Measurements from ENCODE around the gene IPCEF1. TPM values are rescaled to one million over a fixed set of nuclear protein-coding genes. Genes with fewer than 3 reads are reported as not detected.

Gene IPCEF1
- total RNA-seq, 1 donor: 0.36 TPM

DNA sequence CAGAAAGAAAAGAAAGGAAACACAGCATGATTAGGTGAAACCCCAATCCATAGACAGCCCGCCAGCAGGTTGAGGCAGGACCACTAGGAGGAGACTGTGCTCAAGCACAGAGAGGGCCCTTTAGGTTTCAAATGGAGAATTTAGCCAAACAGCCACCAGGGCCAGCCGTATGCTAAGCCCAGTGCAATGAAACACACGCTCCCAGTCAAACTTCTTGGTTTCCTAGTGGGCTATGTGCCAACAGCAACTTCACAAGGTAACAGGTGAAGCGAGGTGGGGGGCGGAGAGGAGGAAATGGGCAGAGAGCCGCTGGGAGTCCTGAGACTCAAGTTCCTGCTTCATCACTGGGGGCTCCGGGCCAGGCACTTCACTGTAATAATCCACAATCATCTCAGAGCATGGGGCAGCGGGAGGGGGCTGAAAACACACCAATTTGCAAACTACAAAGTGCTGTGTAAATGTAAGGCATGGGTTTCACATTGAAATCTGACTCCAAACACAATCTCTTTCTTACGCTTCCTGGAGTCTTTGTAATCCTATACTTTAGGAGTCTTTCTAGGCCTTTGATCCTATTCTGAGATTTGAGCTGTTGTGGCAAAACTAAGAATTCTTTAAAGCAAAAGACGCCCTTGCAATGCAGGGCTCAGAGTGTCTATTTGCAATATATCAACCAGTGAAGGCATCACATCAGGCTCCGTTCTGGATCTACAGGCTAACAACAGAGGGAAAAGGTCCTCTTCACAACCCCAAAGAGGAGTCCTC lies 200.3 kb downstream of the IPCEF1 start:
- Histone ChIP-seq H3K4me2 (ENCODE audit: insufficient read depth, low read length) (no peak overlapping the region), H3K27me3 (ENCODE audit: insufficient read depth, low read length) (no peaks in the 10 kb centered on the region), H4K20me1 (ENCODE audit: insufficient read depth, low read length) (no peaks in the 10 kb centered on the region), H3K27ac (ENCODE audit: low read depth, low read length) (no peak overlapping the region), H3K79me2 (ENCODE audit: insufficient read depth, low read length) (no peaks in the 10 kb centered on the region), H3K9me3 (ENCODE audit: low read depth, low read length) (no peaks in the 10 kb centered on the region), H3K4me3 (ENCODE audit: insufficient read depth, low read length) (no peak overlapping the region), H3K36me3 (ENCODE audit: insufficient read depth, low read length) (no peaks in the 10 kb centered on the region), H2AFZ (ENCODE audit: low read length) (peak overlapping the region; percentile 66), H3K4me1 (ENCODE audit: insufficient read depth, low read length) (no peaks in the 10 kb centered on the region)
- peak; percentile 74 for DNase-seq (ENCODE audit: insufficient read length, low spot score, missing footprints)
- TF ChIP-seq, protein P1, sequence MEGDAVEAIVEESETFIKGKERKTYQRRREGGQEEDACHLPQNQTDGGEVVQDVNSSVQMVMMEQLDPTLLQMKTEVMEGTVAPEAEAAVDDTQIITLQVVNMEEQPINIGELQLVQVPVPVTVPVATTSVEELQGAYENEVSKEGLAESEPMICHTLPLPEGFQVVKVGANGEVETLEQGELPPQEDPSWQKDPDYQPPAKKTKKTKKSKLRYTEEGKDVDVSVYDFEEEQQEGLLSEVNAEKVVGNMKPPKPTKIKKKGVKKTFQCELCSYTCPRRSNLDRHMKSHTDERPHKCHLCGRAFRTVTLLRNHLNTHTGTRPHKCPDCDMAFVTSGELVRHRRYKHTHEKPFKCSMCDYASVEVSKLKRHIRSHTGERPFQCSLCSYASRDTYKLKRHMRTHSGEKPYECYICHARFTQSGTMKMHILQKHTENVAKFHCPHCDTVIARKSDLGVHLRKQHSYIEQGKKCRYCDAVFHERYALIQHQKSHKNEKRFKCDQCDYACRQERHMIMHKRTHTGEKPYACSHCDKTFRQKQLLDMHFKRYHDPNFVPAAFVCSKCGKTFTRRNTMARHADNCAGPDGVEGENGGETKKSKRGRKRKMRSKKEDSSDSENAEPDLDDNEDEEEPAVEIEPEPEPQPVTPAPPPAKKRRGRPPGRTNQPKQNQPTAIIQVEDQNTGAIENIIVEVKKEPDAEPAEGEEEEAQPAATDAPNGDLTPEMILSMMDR (IDR thresholded peaks at IDR 0.05; ENCODE audit: extremely low read depth, low read depth, low read length): peak; percentile 84

DNA sequence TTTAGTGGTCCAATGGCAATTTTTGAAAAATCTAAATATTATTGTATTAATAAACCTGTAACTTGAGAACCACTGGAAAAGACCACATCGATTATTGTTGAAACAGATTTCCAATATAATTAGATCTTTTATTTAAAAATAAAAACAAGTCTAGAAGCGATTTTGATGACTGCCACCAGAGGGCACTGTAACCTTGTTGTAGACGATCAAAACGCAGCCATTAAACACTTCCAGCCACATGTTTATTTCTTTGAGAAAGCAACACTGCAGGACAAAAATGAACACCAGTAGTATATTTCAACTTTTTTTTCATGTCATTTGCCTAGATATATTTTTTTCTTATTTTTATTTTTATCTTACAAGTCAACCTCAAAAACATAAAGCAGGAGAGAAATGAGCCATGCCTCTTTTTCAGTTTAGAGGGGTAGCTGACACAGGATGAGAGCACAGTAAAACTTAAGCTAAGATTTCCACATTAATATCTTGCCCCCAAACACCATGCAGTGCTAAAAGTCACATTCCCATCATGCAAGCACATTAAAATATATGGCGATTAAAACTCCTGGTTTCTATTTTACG lies 202.1 kb downstream of the IPCEF1 start:
- Histone ChIP-seq H3K4me3 (ENCODE audit: insufficient read depth, low read length) (no peak overlapping the region), H4K20me1 (ENCODE audit: insufficient read depth, low read length) (no peaks in the 10 kb centered on the region), H3K9me3 (ENCODE audit: low read depth, low read length) (no peaks in the 10 kb centered on the region), H3K27ac (ENCODE audit: low read depth, low read length) (no peak overlapping the region), H3K4me2 (ENCODE audit: insufficient read depth, low read length) (peak overlapping the region; percentile 23), H3K4me1 (ENCODE audit: insufficient read depth, low read length) (no peaks in the 10 kb centered on the region), H3K27me3 (ENCODE audit: insufficient read depth, low read length) (no peaks in the 10 kb centered on the region), H3K79me2 (ENCODE audit: insufficient read depth, low read length) (no peaks in the 10 kb centered on the region), H3K36me3 (ENCODE audit: insufficient read depth, low read length) (no peaks in the 10 kb centered on the region), H2AFZ (ENCODE audit: low read length) (no peak overlapping the region)
- TF ChIP-seq, protein P1 (IDR thresholded peaks at IDR 0.05; ENCODE audit: extremely low read depth, low read depth, low read length): peak; percentile 72
- DNase-seq (ENCODE audit: insufficient read length, low spot score, missing footprints): peak; percentile 47

DNA sequence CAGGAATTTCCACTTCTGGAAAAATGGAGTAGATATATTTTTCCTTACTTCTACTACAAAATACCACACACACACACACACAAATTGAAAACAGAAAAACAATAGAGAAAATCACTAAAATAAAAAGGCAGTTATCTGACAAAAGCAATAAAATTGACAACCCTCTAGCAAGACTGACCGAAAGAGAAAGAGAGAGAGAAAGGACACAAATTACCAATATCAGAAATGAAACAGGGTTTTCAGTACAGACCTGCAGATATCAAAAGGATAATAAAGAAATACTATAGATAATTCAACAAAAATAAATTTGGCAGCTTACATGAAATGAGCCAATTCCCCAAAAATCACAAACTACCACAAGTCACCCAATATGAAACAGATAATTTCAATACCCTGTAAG lies 212.8 kb downstream of the IPCEF1 start:
- no peak overlapping the region for H3K4me3 ChIP-seq (ENCODE audit: insufficient read depth, low read length)
- H2AFZ ChIP-seq (ENCODE audit: low read length): no peak overlapping the region
- DNase-seq (ENCODE audit: insufficient read length, low spot score, missing footprints): no peak
- no peaks in the 10 kb centered on the region for H3K9me3 ChIP-seq (ENCODE audit: low read depth, low read length)
- TF ChIP-seq, protein P1 (IDR thresholded peaks at IDR 0.05; ENCODE audit: extremely low read depth, low read depth, low read length): no peak
- H4K20me1 ChIP-seq (ENCODE audit: insufficient read depth, low read length): no peaks in the 10 kb centered on the region
- no peaks in the 10 kb centered on the region for H3K36me3 ChIP-seq (ENCODE audit: insufficient read depth, low read length)
- H3K4me1 ChIP-seq (ENCODE audit: insufficient read depth, low read length): no peaks in the 10 kb centered on the region
- no peaks in the 10 kb centered on the region for H3K27me3 ChIP-seq (ENCODE audit: insufficient read depth, low read length)
- H3K4me2 ChIP-seq (ENCODE audit: insufficient read depth, low read length): no peak overlapping the region
- H3K79me2 ChIP-seq (ENCODE audit: insufficient read depth, low read length): no peaks in the 10 kb centered on the region
- H3K27ac ChIP-seq (ENCODE audit: low read depth, low read length): no peak overlapping the region

DNA sequence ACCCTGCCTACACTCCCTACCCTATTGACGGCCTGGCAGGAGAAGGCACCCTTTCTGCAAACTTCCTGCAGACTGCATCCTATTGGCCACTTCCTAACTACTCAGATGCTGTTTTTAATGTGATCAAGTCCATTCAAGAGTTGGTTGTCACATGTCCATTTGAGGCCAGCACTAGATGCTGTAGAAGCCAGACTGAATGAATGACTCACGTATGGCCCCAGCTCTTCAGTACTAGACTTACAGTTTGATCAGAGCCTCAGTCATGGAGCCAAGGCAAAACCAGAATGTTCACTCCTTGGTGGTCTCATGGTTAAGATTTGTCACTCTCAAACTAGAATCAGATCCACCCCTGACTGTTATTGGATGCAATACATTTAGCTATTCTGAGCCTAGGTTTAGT lies 215.9 kb downstream of the IPCEF1 start:
- Histone ChIP-seq H3K27me3 (ENCODE audit: insufficient read depth, low read length) (no peaks in the 10 kb centered on the region), H4K20me1 (ENCODE audit: insufficient read depth, low read length) (no peaks in the 10 kb centered on the region), H3K4me1 (ENCODE audit: insufficient read depth, low read length) (no peaks in the 10 kb centered on the region), H3K27ac (ENCODE audit: low read depth, low read length) (no peak overlapping the region), H3K4me3 (ENCODE audit: insufficient read depth, low read length) (no peak overlapping the region), H3K4me2 (ENCODE audit: insufficient read depth, low read length) (no peak overlapping the region), H3K36me3 (ENCODE audit: insufficient read depth, low read length) (no peaks in the 10 kb centered on the region), H3K79me2 (ENCODE audit: insufficient read depth, low read length) (no peaks in the 10 kb centered on the region), H2AFZ (ENCODE audit: low read length) (no peak overlapping the region), H3K9me3 (ENCODE audit: low read depth, low read length) (no peaks in the 10 kb centered on the region)
- TF ChIP-seq, protein P1 (IDR thresholded peaks at IDR 0.05; ENCODE audit: extremely low read depth, low read depth, low read length): no peak
- no peak for DNase-seq (ENCODE audit: insufficient read length, low spot score, missing footprints)

Measured in osteoblast (primary cell).